Measurements from ENCODE around the gene CDCP2. TPM values are rescaled to one million over a fixed set of nuclear protein-coding genes. Genes with fewer than 3 reads are reported as not detected.

Gene CDCP2
- total RNA-seq (2014; rRNA removed; shearing (Covaris generic)) = not detected in 2 replicates
- not detected in 2 replicates for polyA plus RNA-seq (2015; cell fraction: cytosol; rRNA removed)
- not detected in 2 replicates for polyA plus RNA-seq (2015; cell fraction: nucleus; rRNA removed)

- DNase-seq (ENCODE audit: low read depth, low spot score) = no peak
- in situ Hi-C loops (cut with HindIII; ENCODE audit: low pct_unique_long_range_greater_than_20kb, low sequenced_read_pairs) = no loop called here
These were observed at the start of gene CDCP2 for GRCh38 chr1:54152696-54153095. Gene CDCP2 (minus strand): TSS chr1:54153000. CDS start chr1:54152922, 78 bp downstream.

DNA sequence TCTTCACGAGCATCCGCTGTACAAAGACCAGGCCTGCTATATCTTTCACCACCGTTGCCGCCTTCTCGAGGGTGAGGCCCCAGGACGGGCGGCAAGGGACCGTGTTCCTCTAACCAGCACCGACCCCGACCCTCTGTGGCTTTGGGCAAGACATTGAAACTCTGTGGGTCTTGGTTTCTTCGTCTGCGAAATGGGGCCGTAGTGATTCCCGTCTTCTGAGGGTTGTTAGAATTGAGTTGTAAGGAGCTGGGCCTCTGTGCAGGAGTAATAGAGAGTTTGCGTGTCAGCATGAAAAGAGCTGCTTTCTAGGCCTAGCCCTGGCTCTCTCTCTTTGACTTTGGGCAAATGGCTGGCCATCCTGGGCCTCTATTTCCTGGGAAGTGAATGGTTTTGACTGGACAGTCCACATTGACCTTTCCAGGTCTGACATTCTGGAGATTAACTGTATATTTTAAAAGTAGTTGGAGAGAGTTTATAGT is 47.8 kb upstream of the CDCP2 start:
- DNase-seq (ENCODE audit: low read depth, low spot score) = no peak
- in situ Hi-C loops (cut with HindIII; ENCODE audit: low pct_unique_long_range_greater_than_20kb, low sequenced_read_pairs) = no loop called here

DNA sequence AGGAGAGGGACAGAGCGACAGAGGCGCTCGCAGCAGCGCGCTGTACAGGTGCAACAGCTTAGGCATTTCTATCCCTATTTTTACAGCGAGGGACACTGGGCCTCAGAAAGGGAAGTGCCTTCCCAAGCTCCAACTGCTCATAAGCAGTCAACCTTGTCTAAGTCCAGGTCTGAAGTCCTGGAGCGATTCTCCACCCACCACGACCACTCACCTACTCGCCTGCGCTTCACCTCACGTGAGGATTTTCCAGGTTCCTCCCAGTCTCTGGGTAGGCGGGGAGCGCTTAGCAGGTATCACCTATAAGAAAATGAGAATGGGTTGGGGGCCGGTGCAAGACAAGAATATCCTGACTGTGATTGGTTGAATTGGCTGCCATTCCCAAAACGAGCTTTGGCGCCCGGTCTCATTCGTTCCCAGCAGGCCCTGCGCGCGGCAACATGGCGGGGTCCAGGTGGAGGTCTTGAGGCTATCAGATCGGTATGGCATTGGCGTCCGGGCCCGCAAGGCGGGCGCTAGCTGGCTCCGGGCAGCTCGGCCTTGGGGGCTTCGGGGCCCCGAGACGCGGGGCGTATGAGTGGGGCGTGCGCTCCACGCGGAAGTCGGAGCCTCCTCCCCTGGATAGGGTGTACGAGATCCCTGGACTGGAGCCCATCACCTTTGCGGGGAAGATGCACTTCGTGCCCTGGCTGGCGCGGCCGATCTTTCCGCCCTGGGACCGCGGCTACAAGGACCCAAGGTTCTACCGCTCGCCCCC is 47.1 kb upstream of the CDCP2 start, which contains the start of the genes CYB5RL and MRPL37:
Gene CYB5RL (minus strand): TSS at position 266 of the 754 bp plus-strand sequence. CDS start 4,414 bp downstream, outside the sequence.
Gene MRPL37 (plus strand): TSS at position 403 of the 754 bp plus-strand sequence. CDS start 77 bp downstream, at position 480.
- in situ Hi-C loops (cut with HindIII; ENCODE audit: low pct_unique_long_range_greater_than_20kb, low sequenced_read_pairs) = no loop called here
- peak; percentile 95 for DNase-seq (ENCODE audit: low read depth, low spot score)

DNA sequence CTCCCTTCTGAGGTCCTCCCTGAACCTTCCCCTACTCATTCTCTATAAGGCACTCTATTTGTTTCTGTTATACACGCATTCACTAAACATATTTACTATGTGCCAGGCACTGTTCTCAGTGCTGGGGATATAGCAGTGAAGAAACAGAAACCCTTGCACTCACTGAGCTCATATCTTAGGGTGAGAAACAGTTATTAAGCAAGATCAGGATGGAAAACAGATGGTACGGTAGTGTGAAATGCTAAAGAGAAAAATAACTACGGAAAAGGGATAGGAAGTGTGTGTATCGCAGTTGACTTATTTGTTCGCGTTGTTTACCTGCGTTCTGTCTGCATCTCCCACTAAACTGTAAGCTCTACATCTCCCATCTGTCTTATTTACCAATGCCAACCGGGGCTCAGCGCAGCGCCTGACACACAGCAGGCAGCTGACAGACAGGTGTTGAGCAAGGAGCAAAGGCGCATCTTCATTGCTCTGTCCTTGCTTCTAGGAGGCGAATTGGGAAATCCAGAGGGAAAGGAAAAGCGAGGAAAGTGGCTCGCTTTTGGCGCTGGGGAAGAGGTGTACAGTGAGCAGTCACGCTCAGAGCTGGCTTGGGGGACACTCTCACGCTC is 46.5 kb upstream of the CDCP2 start:
- no peak for DNase-seq (ENCODE audit: low read depth, low spot score)
- in situ Hi-C loops (cut with HindIII; ENCODE audit: low pct_unique_long_range_greater_than_20kb, low sequenced_read_pairs) = no loop called here

GRCh38 chr1:54193453-54193852 is 40.7 kb upstream of the CDCP2 start:
- in situ Hi-C loops (cut with HindIII; ENCODE audit: low pct_unique_long_range_greater_than_20kb, low sequenced_read_pairs) = no loop called here

GRCh38 chr1:54191525-54191924 is 38.7 kb upstream of the CDCP2 start:
- in situ Hi-C loops (cut with HindIII; ENCODE audit: low pct_unique_long_range_greater_than_20kb, low sequenced_read_pairs) = no loop called here
- DNase-seq (ENCODE audit: low read depth, low spot score) = no peak

More at GRCh38 chr1:54193453-54193852, 40.7 kb upstream of the CDCP2 start:
- no peak for DNase-seq (ENCODE audit: low read depth, low spot score)

DNA sequence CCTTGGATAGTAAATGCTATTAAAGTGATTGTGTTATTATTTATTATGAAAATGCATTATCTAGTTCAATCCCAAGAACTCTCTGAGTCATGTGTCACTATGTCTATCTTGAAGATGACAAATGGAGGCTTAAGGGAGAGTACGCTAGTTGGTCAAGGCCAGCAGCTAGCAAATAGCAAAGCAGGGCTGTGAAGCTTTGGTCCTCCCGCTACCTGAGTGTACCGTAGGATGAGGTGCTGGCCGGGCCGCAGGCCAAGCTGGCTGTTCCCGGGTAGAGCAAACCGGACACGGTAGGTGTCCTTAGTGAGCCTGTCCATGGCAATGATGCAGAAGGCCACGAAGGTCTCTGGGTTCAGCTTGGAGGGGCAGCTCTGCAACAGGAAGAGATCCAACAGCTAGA is 37.7 kb upstream of the CDCP2 start:
- in situ Hi-C loops (cut with HindIII; ENCODE audit: low pct_unique_long_range_greater_than_20kb, low sequenced_read_pairs) = no loop called here
- DNase-seq (ENCODE audit: low read depth, low spot score) = no peak

- in situ Hi-C loops (cut with HindIII; ENCODE audit: low pct_unique_long_range_greater_than_20kb, low sequenced_read_pairs) = no loop called here
- DNase-seq (ENCODE audit: low read depth, low spot score) = no peak
These were observed 35.5 kb upstream of the CDCP2 start for GRCh38 chr1:54188291-54188690.

DNA sequence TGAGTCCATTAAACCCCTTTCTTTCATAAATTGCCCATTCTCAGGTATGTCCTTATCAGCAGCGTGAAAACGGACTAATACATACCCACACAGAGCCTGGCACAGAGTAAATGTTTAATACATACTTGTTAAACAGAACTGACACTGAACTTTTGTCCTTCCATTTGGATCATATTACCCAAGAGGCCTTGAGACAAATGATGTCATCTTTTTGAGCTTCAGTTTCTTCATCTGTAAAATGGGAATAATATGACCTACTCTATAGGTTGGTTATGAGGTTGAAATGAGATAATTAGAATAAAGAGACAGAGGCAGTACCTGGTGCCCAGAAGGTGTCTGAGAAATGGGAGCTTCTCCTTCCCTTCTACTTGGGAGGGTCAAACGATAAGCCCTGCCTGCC is 33.3 kb upstream of the CDCP2 start:
- in situ Hi-C loops (cut with HindIII; ENCODE audit: low pct_unique_long_range_greater_than_20kb, low sequenced_read_pairs) = no loop called here
- DNase-seq (ENCODE audit: low read depth, low spot score) = no peak

- in situ Hi-C loops (cut with HindIII; ENCODE audit: low pct_unique_long_range_greater_than_20kb, low sequenced_read_pairs) = no loop called here
- DNase-seq (ENCODE audit: low read depth, low spot score) = no peak
These were observed 28.0 kb upstream of the CDCP2 start for GRCh38 chr1:54180701-54181360.

GRCh38 chr1:54178296-54179070 is 25.7 kb upstream of the CDCP2 start:
- in situ Hi-C loops (cut with HindIII; ENCODE audit: low pct_unique_long_range_greater_than_20kb, low sequenced_read_pairs) = no loop called here
- DNase-seq (ENCODE audit: low read depth, low spot score) = no peak

GRCh38 chr1:54177726-54178125 is 24.9 kb upstream of the CDCP2 start:
- in situ Hi-C loops (cut with HindIII; ENCODE audit: low pct_unique_long_range_greater_than_20kb, low sequenced_read_pairs) = no loop called here
- no peak for DNase-seq (ENCODE audit: low read depth, low spot score)

- no peak for DNase-seq (ENCODE audit: low read depth, low spot score)
- in situ Hi-C loops (cut with HindIII; ENCODE audit: low pct_unique_long_range_greater_than_20kb, low sequenced_read_pairs) = no loop called here
These were observed 24.0 kb upstream of the CDCP2 start for GRCh38 chr1:54176621-54177327.

- in situ Hi-C loops (cut with HindIII; ENCODE audit: low pct_unique_long_range_greater_than_20kb, low sequenced_read_pairs) = no loop called here
- DNase-seq (ENCODE audit: low read depth, low spot score) = no peak
These were observed 21.3 kb upstream of the CDCP2 start for GRCh38 chr1:54174106-54174505.

DNA sequence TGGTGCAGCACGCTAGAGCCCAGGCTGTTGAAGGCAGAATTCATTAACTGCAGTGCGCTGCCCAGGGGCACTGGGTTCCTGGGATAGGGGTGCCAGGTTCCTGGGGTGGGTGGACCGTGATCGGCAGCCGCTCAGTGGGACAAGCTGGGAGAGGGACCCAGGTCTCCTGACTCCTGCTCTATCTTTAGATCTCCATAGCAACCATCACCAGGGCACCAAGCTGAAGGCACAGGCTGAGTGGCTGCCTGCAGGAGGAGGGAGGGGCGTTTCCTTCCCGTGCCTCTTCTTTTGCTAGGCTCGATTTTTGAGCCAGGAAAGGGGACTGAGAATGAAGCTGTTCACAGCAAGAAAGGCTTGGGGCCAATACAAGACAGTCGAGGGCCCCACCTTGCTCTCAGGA is 20.9 kb upstream of the CDCP2 start:
- in situ Hi-C loops (cut with HindIII; ENCODE audit: low pct_unique_long_range_greater_than_20kb, low sequenced_read_pairs) = no loop called here
- DNase-seq (ENCODE audit: low read depth, low spot score) = no peak

DNA sequence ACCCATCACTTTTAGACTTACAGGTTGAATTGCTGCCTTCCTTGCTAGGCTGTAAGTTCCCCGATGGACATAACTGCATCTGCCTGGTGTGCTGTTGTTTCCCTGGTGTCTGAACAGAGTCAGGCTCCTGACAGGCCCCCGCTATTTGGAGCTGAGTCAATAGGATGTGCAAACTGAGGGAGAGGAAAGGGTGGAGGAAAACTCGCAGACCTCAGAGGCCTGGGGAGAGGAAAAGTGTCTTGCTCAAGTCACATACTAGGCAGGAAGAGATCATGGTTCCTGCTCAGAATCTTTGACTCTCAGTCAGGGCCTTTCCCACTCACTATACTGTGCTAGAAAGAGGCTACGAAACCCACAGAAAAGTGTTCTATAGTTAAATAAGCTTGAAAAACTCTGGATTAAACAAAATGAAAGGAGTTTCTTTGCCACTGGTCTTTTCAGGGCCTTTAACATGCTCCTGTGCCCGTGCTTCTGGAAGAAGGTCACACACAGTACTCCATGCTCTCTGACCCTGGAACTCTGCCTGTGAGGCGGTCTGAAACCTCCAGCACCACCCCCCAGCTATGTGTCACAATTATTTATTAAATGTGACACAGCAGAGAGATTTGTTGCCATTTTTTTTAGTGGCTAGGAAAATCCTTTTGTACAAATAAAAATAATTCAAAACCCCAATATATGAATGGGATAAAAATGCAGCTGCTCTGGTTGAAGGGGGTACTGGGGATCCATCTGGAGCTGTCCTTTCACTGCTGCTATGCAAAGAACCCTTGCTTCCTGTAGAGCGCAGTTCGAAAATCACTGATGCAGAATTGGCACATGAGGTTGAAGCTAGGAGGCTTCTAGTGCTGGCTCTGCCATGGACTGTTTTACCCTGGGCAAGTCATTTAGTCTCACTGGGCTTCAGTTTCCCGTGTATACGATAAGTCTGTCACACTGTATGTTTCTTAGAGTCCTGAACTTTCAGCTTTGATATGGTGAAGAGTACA is 20.1 kb upstream of the CDCP2 start:
- no peak for DNase-seq (ENCODE audit: low read depth, low spot score)
- in situ Hi-C loops (cut with HindIII; ENCODE audit: low pct_unique_long_range_greater_than_20kb, low sequenced_read_pairs) = no loop called here

Data from SK-MEL-5 (cell line).